ENCODE results near the gene THAP8. TPM values are rescaled to one million over a fixed set of nuclear protein-coding genes. Genes with fewer than 3 reads are reported as not detected.

Gene THAP8
- total and polyA plus RNA-seq, 2 of the 13 experiments (the other 11 are each of a cell fraction or from before 2014, with no cell fraction given) = 1.7 to 3.7 TPM

GRCh38 chr19:35995048-35995993, 58.8 kb downstream of the THAP8 start, which contains the start of gene SDHAF1 (continued):
- TF ChIP-seq, protein P1, sequence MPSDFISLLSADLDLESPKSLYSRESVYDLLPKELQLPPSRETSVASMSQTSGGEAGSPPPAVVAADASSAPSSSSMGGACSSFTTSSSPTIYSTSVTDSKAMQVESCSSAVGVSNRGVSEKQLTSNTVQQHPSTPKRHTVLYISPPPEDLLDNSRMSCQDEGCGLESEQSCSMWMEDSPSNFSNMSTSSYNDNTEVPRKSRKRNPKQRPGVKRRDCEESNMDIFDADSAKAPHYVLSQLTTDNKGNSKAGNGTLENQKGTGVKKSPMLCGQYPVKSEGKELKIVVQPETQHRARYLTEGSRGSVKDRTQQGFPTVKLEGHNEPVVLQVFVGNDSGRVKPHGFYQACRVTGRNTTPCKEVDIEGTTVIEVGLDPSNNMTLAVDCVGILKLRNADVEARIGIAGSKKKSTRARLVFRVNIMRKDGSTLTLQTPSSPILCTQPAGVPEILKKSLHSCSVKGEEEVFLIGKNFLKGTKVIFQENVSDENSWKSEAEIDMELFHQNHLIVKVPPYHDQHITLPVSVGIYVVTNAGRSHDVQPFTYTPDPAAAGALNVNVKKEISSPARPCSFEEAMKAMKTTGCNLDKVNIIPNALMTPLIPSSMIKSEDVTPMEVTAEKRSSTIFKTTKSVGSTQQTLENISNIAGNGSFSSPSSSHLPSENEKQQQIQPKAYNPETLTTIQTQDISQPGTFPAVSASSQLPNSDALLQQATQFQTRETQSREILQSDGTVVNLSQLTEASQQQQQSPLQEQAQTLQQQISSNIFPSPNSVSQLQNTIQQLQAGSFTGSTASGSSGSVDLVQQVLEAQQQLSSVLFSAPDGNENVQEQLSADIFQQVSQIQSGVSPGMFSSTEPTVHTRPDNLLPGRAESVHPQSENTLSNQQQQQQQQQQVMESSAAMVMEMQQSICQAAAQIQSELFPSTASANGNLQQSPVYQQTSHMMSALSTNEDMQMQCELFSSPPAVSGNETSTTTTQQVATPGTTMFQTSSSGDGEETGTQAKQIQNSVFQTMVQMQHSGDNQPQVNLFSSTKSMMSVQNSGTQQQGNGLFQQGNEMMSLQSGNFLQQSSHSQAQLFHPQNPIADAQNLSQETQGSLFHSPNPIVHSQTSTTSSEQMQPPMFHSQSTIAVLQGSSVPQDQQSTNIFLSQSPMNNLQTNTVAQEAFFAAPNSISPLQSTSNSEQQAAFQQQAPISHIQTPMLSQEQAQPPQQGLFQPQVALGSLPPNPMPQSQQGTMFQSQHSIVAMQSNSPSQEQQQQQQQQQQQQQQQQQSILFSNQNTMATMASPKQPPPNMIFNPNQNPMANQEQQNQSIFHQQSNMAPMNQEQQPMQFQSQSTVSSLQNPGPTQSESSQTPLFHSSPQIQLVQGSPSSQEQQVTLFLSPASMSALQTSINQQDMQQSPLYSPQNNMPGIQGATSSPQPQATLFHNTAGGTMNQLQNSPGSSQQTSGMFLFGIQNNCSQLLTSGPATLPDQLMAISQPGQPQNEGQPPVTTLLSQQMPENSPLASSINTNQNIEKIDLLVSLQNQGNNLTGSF (CRISPR knock-in tag; IDR thresholded peaks at IDR 0.05) = no peak; the same call in 1 of the 2 replicates
- TF ChIP-seq ZBTB42 (CRISPR knock-in tag; IDR thresholded peaks at IDR 0.05) (peak; percentile 38; the same call in 1 of the 2 replicates), CBX1 (IDR thresholded peaks at IDR 0.05; ENCODE audit: low read depth) (peak; percentile 70), MIER3 (CRISPR knock-in tag; IDR thresholded peaks at IDR 0.05; ENCODE audit: borderline replicate concordance) (peak; percentile 76; the same call in 1 of the 2 replicates), NFIB (CRISPR knock-in tag; IDR thresholded peaks at IDR 0.05; ENCODE audit: borderline replicate concordance) (no peak), ZNF609 (CRISPR knock-in tag; IDR thresholded peaks at IDR 0.05; ENCODE audit: borderline replicate concordance) (no peak; the same call in 1 of the 2 replicates), IRF2 (CRISPR knock-in tag; IDR thresholded peaks at IDR 0.05) (peak; percentile 66), ZNF792 (CRISPR knock-in tag; IDR thresholded peaks at IDR 0.05) (peak; percentile 68; the same call in 1 of the 2 replicates), CAMTA2 (CRISPR knock-in tag; IDR thresholded peaks at IDR 0.05; ENCODE audit: borderline replicate concordance) (peak; percentile 65; the same call in 1 of the 2 replicates), SAFB2 (CRISPR knock-in tag; IDR thresholded peaks at IDR 0.05; ENCODE audit: borderline replicate concordance, low read depth) (peak; percentile 24; the same call in 1 of the 2 replicates), POGZ (CRISPR knock-in tag; IDR thresholded peaks at IDR 0.05) (peak; percentile 78), FOXA3 (CRISPR knock-in tag; IDR thresholded peaks at IDR 0.05) (peak; percentile 57; the same call in 1 of the 2 replicates), ATM (IDR thresholded peaks at IDR 0.05; ENCODE audit: borderline replicate concordance) (no peak), ZNF569 (CRISPR knock-in tag; IDR thresholded peaks at IDR 0.05; ENCODE audit: borderline replicate concordance) (no peak), TEAD3 (CRISPR knock-in tag; optimal IDR thresholded peaks at IDR 0.05; ENCODE audit: borderline replicate concordance) (peak; percentile 77), GABPA (IDR thresholded peaks at IDR 0.05; ENCODE audit: low read depth, low read length) (peak; percentile 96), GABPA (CRISPR knock-in tag; IDR thresholded peaks at IDR 0.05; ENCODE audit: low read depth) (peak; percentile 94), SRSF9 (IDR thresholded peaks at IDR 0.05; ENCODE audit: borderline replicate concordance, insufficient read depth, low read depth, low read length, poor library complexity, severe bottlenecking) (no peak), ZFY (CRISPR knock-in tag; IDR thresholded peaks at IDR 0.05) (peak; percentile 94)
